GM10266 (cell line): ENCODE data around the gene ADAMTS1.

ENCODE experiments used
- DNase-seq: peaks from one replicate; pipeline ENCODE4 v3.0.0; 2012; ENCODE audit errors: extremely low spot score
- CTCF ChIP-seq: IDR thresholded peaks from 2 replicates; pipeline ENCODE4 v1.5.1; 2012; ENCODE audit warnings: mild to moderate bottlenecking, low read depth; ENCODE audit not compliant: control insufficient read depth, insufficient read depth; ENCODE audit errors: missing control alignments

ADAMTS1 gene

GRCh38 chr21:26850116-26850643 lies 5.0 kb upstream of the ADAMTS1 start:
- peak; percentile 35 for TF ChIP-seq CTCF
- DNase-seq = peak; percentile 15

GRCh38 chr21:26849428-26850115 lies 4.4 kb upstream of the ADAMTS1 start:
- peak; percentile 30 for DNase-seq
- peak; percentile 8 for TF ChIP-seq CTCF

- no peak for DNase-seq
- TF ChIP-seq CTCF = no peak
Observed at GRCh38 chr21:26847921-26848320, 2.7 kb upstream of the ADAMTS1 start.

- no peak for TF ChIP-seq CTCF
- DNase-seq = no peak
Observed at GRCh38 chr21:26847002-26847401, 1.8 kb upstream of the ADAMTS1 start.

GRCh38 chr21:26846036-26846931 lies 1.1 kb upstream of the ADAMTS1 start:
- peak; percentile 19 for DNase-seq

GRCh38 chr21:26845759-26846035 lies 488 bp upstream of the ADAMTS1 start:
- no peak for TF ChIP-seq CTCF
- peak; percentile 21 for DNase-seq

More at GRCh38 chr21:26846036-26846931, 1.1 kb upstream of the ADAMTS1 start:
- no peak for TF ChIP-seq CTCF
